A549 (cell line): ENCODE results near the gene FLVCR2. TPM values are rescaled to one million over a fixed set of nuclear protein-coding genes. Genes with fewer than 3 reads are reported as not detected.

Experiments
- ATAC-seq, 2 experiments: fragments of 200-7000 bp in 1 of 2; fragments of >200 bp in 1 of 2; cut with Nextera tagmentation in 1 of 2; cut with Tn5 transposase in 1 of 2; 3 replicates each; pipeline versions ENCODE4 v1.8.0 to v1.9.1; 2018 to 2020; ENCODE audit warnings: mild to moderate bottlenecking in 1 of 2, moderate library complexity in 1 of 2
- CTCF ChIA-PET: fragments of 300-600 bp; sonication (Branson Sonifier 250); formaldehyde crosslinking; extraction: SDS; loops from one replicate; lab custom pipeline; 2021; ENCODE audit warnings: antibody characterized with exemption, inconsistent platforms; lab: Yijun Ruan, JAX
- POLR2A ChIA-PET: fragments of 350-600 bp; formaldehyde crosslinking; extraction: SDS; loops from one replicate; lab custom pipeline; 2021; ENCODE audit warnings: antibody characterized with exemption, inconsistent platforms; lab: Yijun Ruan, JAX
- DNase-seq, 2 experiments: peaks; one replicate each; pipeline versions ENCODE4 v3.0.0 to v3.0.0-alpha.2; 2011 to 2016; ENCODE audit warnings: low read depth in 1 of 2, low spot score in 1 of 2
- FAIRE-seq: peaks from 2 replicates; lab custom pipeline; 2011; peaks lifted over from hg19 to GRCh38; lab: Jason Lieb, UNC
- H3K27ac ChIP-seq, 2 experiments: fragments of >200 bp; sonication (Bioruptor Twin); formaldehyde crosslinking; 3 replicates each; pipeline ENCODE4 v1.5.1; 2016 to 2017
- H3K4me1 ChIP-seq: fragments of >200 bp; sonication (Bioruptor Twin); formaldehyde crosslinking; 3 replicates; pipeline ENCODE4 v1.6.1; 2016
- H3K4me2 ChIP-seq: fragments of >200 bp; sonication (Bioruptor Twin); formaldehyde crosslinking; 3 replicates; pipeline ENCODE4 v1.6.1; 2016
- H3K4me3 ChIP-seq: fragments of >200 bp; sonication (Bioruptor Twin); formaldehyde crosslinking; 3 replicates; pipeline ENCODE4 v1.5.1; 2016
- H3K9me3 ChIP-seq: fragments of >200 bp; sonication (Bioruptor Twin); formaldehyde crosslinking; 3 replicates; pipeline ENCODE4 v1.6.1; 2016
- CBX8 ChIP-seq: fragments of 200-600 bp; sonication (generic); IDR thresholded peaks from 2 replicates; pipeline ENCODE4 v1.6.1; 2016
- EP300 ChIP-seq, 2 experiments: fragments of >200 bp; sonication (Bioruptor Twin); formaldehyde crosslinking; IDR thresholded peaks; 2 replicates in 1 of 2; 3 replicates in 1 of 2; pipeline ENCODE4 v1.6.1; 2016 to 2017
- ESRRA ChIP-seq: fragments of 150-350 bp; IDR thresholded peaks from 2 replicates; pipeline ENCODE4 v1.6.1; 2014; ENCODE audit warnings: mild to moderate bottlenecking, low read length, borderline replicate concordance
- FOSB ChIP-seq: fragments of 250-450 bp; sonication (Bioruptor Pico); IDR thresholded peaks from 2 replicates; pipeline ENCODE4 v1.5.0; 2020; ENCODE audit warnings: mild to moderate bottlenecking, moderate library complexity
- FOXS1 ChIP-seq: fragments of 250-450 bp; sonication (Bioruptor Pico); IDR thresholded peaks from 2 replicates; pipeline ENCODE4 v1.5.0; 2020; ENCODE audit warnings: mild to moderate bottlenecking, moderate library complexity
- HMGXB4 ChIP-seq: fragments of 250-450 bp; sonication (Bioruptor Pico); IDR thresholded peaks from 2 replicates; pipeline ENCODE4 v1.5.0; 2021; ENCODE audit warnings: mild to moderate bottlenecking, moderate library complexity, borderline replicate concordance
- JUNB ChIP-seq: fragments of >200 bp; sonication (Bioruptor Twin); formaldehyde crosslinking; IDR thresholded peaks from 2 replicates; pipeline ENCODE4 v1.6.1; 2016
- KDM5A ChIP-seq: fragments of 200-600 bp; sonication (generic); IDR thresholded peaks from 2 replicates; pipeline ENCODE4 v1.6.1; 2016; ENCODE audit warnings: antibody characterized with exemption, mild to moderate bottlenecking
- MAZ ChIP-seq: fragments of 150-350 bp; IDR thresholded peaks from 2 replicates; pipeline ENCODE4 v1.6.1; 2014; ENCODE audit warnings: antibody characterized with exemption, low read depth, low read length, borderline replicate concordance
- NR3C1 ChIP-seq: fragments of >200 bp; sonication (Bioruptor Twin); formaldehyde crosslinking; IDR thresholded peaks from 3 replicates; pipeline ENCODE4 v1.6.1; 2017
- POLR2AphosphoS2 ChIP-seq: conservative IDR thresholded peaks from 2 replicates; pipeline ENCODE4 v1.6.1; 2012; ENCODE audit warnings: low read length, improper control_type of control experiment, inconsistent platforms
- TP53 ChIP-seq: fragments of 250-450 bp; sonication (Bioruptor Pico); IDR thresholded peaks from 2 replicates; pipeline ENCODE4 v1.5.0; 2021; ENCODE audit warnings: mild to moderate bottlenecking, moderate library complexity
- ZFP36 ChIP-seq: fragments of 450-650 bp; IDR thresholded peaks from 2 replicates; pipeline ENCODE4 v1.6.1; 2014; ENCODE audit warnings: borderline replicate concordance; ENCODE audit not compliant: partially characterized antibody
- ZNF302 ChIP-seq: fragments of 250-450 bp; sonication (Bioruptor Pico); IDR thresholded peaks from 2 replicates; pipeline ENCODE4 v1.9.0; 2021; ENCODE audit warnings: inconsistent platforms, mild to moderate bottlenecking, moderate library complexity
- ZSCAN20 ChIP-seq: fragments of 250-450 bp; sonication (Bioruptor Pico); IDR thresholded peaks from 2 replicates; pipeline ENCODE4 v1.8.0; 2022; ENCODE audit warnings: mild to moderate bottlenecking, moderate library complexity
- WGBS: methylation state at CpG from one replicate; pipeline ENCODE4 v1.1.6; 2017; ENCODE audit errors: missing lambda C conversion rate; 5-methylcytosine and 5-hydroxymethylcytosine counted together
- polyA plus RNA-seq, 4 experiments: library from polyadenylated mRNA; depleted of rRNA in 3 of 4; stranded (reverse); fragments of >200 nt; fragmentation: RNase III in 1 of 4; extraction: RNeasy Plus Mini Kit Qiagen cat#74134 plus additional on column Dnase treatment in 1 of 4; gene quantifications; 2 replicates in 3 of 4; 3 replicates in 1 of 4; pipeline ENCODE4 v1.2.3, GENCODE V29; 2011 to 2017
- TF ChIP-seq, protein P1 (sequence below): fragments of >200 bp; sonication (Bioruptor Twin); formaldehyde crosslinking; IDR thresholded peaks from 3 replicates; pipeline ENCODE4 v1.5.1; 2016
- TF ChIP-seq, protein P2 (sequence below): fragments of 150-350 bp; IDR thresholded peaks from 2 replicates; pipeline ENCODE4 v1.6.1; 2014; ENCODE audit warnings: low read depth, mild to moderate bottlenecking, low read length
- TF ChIP-seq, protein P3 (sequence below): fragments of 200-600 bp; sonication (generic); IDR thresholded peaks from 2 replicates; pipeline ENCODE4 v1.6.1; 2016; ENCODE audit warnings: antibody characterized with exemption, mild to moderate bottlenecking, moderate library complexity

The FLVCR2 gene
- polyA plus RNA-seq, 2 of the 4 experiments (the other 2 are of a cell fraction), result 3.8 to 3.9 TPM

DNA sequence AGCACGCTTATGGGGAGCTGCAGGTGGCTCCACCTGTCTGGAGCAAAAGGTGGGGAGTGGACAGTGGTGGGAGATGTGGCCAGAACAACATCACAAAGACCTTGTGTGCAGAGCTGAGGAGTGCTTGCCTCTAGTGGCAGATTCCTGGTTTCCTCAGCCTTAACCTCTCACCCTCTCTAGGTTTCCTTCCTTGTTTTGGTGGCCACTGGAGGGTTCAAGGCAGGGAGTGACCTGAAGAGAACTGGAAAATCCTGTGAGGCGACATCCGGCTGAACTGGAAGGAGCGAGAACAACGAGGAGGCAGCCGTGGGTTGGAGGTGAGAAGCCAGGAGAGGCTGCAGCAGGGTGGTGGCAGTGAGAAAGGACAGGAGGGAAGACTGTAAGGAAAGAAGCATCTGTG, 6.3 kb upstream of the FLVCR2 start:
- H3K4me2 ChIP-seq, result no peak overlapping the region
- H3K27ac ChIP-seq, result no peak overlapping the region
- 70% methylated on average over 6 of the region's 6 CpGs for WGBS
- DNase-seq, result no peak
- POLR2A ChIA-PET, result no interaction called here
- no peaks in the 10 kb centered on the region for H3K4me1 ChIP-seq
- H3K9me3 ChIP-seq, result no peaks in the 10 kb centered on the region
- no peak overlapping the region for H3K4me3 ChIP-seq
- FAIRE-seq, result no peak
- CTCF ChIA-PET, result interaction anchor here (0.6 to 13.7 kb wide), 8 partner anchors 8 to 1016 kb away, joined by 3 to 546 read pairs (median 6); partner anchors contain the start of genes ERG28, TGFB3 and TTLL5
- TF ChIP-seq POLR2AphosphoS2 (no peak), JUNB (no peak), FOXS1 (no peak), ZSCAN20 (CRISPR knock-in tag) (no peak), EP300 (IDR thresholded peaks at IDR 0.05) (no peak), NR3C1 (no peak), ZNF302 (CRISPR knock-in tag) (no peak), ZFP36 (no peak), FOSB (CRISPR knock-in tag) (no peak), ESRRA (no peak), HMGXB4 (CRISPR knock-in tag) (no peak), CBX8 (no peak), KDM5A (no peak)
- TF ChIP-seq, protein P1, sequence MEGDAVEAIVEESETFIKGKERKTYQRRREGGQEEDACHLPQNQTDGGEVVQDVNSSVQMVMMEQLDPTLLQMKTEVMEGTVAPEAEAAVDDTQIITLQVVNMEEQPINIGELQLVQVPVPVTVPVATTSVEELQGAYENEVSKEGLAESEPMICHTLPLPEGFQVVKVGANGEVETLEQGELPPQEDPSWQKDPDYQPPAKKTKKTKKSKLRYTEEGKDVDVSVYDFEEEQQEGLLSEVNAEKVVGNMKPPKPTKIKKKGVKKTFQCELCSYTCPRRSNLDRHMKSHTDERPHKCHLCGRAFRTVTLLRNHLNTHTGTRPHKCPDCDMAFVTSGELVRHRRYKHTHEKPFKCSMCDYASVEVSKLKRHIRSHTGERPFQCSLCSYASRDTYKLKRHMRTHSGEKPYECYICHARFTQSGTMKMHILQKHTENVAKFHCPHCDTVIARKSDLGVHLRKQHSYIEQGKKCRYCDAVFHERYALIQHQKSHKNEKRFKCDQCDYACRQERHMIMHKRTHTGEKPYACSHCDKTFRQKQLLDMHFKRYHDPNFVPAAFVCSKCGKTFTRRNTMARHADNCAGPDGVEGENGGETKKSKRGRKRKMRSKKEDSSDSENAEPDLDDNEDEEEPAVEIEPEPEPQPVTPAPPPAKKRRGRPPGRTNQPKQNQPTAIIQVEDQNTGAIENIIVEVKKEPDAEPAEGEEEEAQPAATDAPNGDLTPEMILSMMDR, result no peak
- TF ChIP-seq, protein P2, sequence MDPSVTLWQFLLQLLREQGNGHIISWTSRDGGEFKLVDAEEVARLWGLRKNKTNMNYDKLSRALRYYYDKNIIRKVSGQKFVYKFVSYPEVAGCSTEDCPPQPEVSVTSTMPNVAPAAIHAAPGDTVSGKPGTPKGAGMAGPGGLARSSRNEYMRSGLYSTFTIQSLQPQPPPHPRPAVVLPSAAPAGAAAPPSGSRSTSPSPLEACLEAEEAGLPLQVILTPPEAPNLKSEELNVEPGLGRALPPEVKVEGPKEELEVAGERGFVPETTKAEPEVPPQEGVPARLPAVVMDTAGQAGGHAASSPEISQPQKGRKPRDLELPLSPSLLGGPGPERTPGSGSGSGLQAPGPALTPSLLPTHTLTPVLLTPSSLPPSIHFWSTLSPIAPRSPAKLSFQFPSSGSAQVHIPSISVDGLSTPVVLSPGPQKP, result no peak
- TF ChIP-seq, protein P3, sequence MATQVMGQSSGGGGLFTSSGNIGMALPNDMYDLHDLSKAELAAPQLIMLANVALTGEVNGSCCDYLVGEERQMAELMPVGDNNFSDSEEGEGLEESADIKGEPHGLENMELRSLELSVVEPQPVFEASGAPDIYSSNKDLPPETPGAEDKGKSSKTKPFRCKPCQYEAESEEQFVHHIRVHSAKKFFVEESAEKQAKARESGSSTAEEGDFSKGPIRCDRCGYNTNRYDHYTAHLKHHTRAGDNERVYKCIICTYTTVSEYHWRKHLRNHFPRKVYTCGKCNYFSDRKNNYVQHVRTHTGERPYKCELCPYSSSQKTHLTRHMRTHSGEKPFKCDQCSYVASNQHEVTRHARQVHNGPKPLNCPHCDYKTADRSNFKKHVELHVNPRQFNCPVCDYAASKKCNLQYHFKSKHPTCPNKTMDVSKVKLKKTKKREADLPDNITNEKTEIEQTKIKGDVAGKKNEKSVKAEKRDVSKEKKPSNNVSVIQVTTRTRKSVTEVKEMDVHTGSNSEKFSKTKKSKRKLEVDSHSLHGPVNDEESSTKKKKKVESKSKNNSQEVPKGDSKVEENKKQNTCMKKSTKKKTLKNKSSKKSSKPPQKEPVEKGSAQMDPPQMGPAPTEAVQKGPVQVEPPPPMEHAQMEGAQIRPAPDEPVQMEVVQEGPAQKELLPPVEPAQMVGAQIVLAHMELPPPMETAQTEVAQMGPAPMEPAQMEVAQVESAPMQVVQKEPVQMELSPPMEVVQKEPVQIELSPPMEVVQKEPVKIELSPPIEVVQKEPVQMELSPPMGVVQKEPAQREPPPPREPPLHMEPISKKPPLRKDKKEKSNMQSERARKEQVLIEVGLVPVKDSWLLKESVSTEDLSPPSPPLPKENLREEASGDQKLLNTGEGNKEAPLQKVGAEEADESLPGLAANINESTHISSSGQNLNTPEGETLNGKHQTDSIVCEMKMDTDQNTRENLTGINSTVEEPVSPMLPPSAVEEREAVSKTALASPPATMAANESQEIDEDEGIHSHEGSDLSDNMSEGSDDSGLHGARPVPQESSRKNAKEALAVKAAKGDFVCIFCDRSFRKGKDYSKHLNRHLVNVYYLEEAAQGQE, result no peak
- no peak for ATAC-seq

DNA sequence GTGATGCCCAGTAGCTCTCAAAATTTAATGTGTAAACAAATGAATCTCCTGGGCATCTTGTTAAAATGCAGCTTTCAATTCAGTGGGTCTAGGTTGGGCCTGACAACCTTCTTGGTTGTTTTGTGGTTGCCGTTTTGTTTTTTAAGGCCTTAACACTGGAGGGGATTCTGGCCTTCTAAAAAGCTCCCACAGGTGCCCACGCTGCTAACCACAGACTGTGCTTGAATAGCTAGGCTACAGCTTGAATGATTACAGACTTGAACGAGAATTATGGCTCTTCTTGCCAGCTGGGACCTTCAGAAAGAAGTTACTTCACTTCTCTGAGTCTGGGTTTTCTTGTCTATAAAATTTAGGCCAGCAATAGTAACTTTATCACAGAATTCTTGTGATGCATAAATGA, 1.3 kb upstream of the FLVCR2 start:
- Histone ChIP-seq H3K4me3 (no peak overlapping the region), H3K9me3 (no peaks in the 10 kb centered on the region), H3K27ac (peak overlapping the region; percentile 26 to 79; a peak in 2 of 6 replicates)
- CTCF ChIA-PET, result interaction anchor here (0.6 to 13.7 kb wide), 58 partner anchors 9 to 1070 kb away, joined by 3 to 546 read pairs (median 5); partner anchors contain the start of genes ERG28, TGFB3 and TTLL5
- WGBS, result 52% methylated on average over 3 of the region's 3 CpGs
- TF ChIP-seq POLR2AphosphoS2, result no peak
- no peak for TF ChIP-seq MAZ
- TF ChIP-seq, protein P1, result no peak
- no peak for TF ChIP-seq TP53
- TF ChIP-seq, all 56 proteins: peak for 0
- FAIRE-seq (no peak), ATAC-seq (no peak), DNase-seq (no peak)
- H3K4me1 ChIP-seq, result peaks cover 8% of the 10 kb centered on the region
- POLR2A ChIA-PET, result interaction anchor here (1.0 to 2.2 kb wide), 6 partner anchors 18 to 84 kb away, joined by 3 to 14 read pairs (median 8); partner anchors contain the start of genes ERG28 and TTLL5
- no peak overlapping the region for H3K4me2 ChIP-seq
